Calu3 (cell line): ENCODE data around the gene QRSL1. TPM values are rescaled to one million over a fixed set of nuclear protein-coding genes. Genes with fewer than 3 reads are reported as not detected.

Source experiments
- BruUV-seq: library from RNA; stranded (reverse); fragments of 400-500 nt; replicated peaks from 2 replicates; lab custom pipeline; 2021; lab: Mats Ljungman, UMichigan
- CTCF ChIA-PET: fragments of 300-600 bp; sonication (Branson Sonifier 250); formaldehyde crosslinking; loops from one replicate; lab custom pipeline; 2022; ENCODE audit warnings: antibody characterized with exemption; lab: Charles Lee
- DNase-seq: peaks from one replicate; pipeline ENCODE4 v3.0.0; 2022
- H3K27ac Mint-ChIP-seq: one replicate; pipeline ENCODE4 v1.8.0; 2022; ENCODE audit warnings: mixed read lengths; ENCODE audit not compliant: unreplicated experiment
- H3K27me3 Mint-ChIP-seq: one replicate; pipeline ENCODE4 v1.8.0; 2022; ENCODE audit warnings: mixed read lengths; ENCODE audit not compliant: unreplicated experiment
- H3K36me3 Mint-ChIP-seq: one replicate; pipeline ENCODE4 v1.8.0; 2022; ENCODE audit warnings: mild to moderate bottlenecking, moderate library complexity, mixed read lengths; ENCODE audit not compliant: insufficient read depth, unreplicated experiment
- H3K4me1 Mint-ChIP-seq: one replicate; pipeline ENCODE4 v1.8.0; 2022; ENCODE audit warnings: mild to moderate bottlenecking, low read depth, mixed read lengths; ENCODE audit not compliant: unreplicated experiment
- H3K4me3 Mint-ChIP-seq: one replicate; pipeline ENCODE4 v1.8.0; 2022; ENCODE audit warnings: mild to moderate bottlenecking, low read depth, moderate library complexity, mixed read lengths; ENCODE audit not compliant: unreplicated experiment
- H3K9me3 Mint-ChIP-seq: one replicate; pipeline ENCODE4 v1.8.0; 2022; ENCODE audit warnings: low read depth, mixed read lengths; ENCODE audit not compliant: unreplicated experiment
- CTCF ChIP-seq: fragments of 200-600 bp; IDR thresholded peaks from one replicate; pipeline ENCODE4 v1.8.0; 2022; ENCODE audit warnings: antibody characterized with exemption; ENCODE audit not compliant: unreplicated experiment
- intact Hi-C: fragments of 100-400 bp; cut with micrococcal nuclease; formaldehyde crosslinking; loops from one replicate; pipeline ENCODE4 v1.10.0; 2022; ENCODE audit not compliant: unreplicated experiment
- total RNA-seq: library from RNA; stranded (reverse); gene quantifications from 2 replicates; pipeline ENCODE4 v1.2.3, GENCODE V29; 2022

QRSL1 gene
- total RNA-seq, 1 experiment from 2014 or later = 27.7 TPM

DNA sequence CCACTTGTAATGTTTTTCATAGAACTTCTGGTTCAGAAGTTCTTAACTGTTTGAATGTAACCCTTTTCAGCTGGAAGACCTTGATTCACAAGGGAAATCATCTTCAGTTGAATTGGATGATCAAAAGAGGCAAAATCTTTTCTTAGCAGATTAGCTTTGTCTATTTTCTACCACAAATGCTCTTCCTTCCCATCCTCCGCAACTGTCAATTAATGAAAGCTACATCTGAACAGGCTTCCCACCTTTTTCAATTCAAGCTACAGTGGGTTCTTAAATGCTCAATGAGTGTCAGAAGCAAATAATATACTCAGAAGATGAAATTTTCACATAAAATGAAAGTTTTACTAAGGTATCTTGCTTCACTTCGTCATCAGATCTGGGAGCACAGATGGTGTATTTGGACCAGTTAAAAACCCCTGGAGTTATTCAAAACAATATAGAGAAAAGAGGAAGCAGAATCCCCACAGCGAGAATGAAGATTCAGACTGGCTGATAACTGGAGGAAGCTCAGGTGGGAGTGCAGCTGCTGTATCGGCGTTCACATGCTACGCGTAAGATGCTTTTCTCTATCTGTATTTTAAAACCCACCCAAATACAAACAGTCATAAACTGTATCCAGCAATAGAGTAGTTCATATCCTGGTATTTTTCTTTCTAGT lies 19.4 kb downstream of the QRSL1 start:
- Mint-ChIP-seq H3K4me1 (no peaks in the 10 kb centered on the region), H3K36me3 (peaks cover 21% of the 10 kb centered on the region), H3K27me3 (no peaks in the 10 kb centered on the region), H3K4me3 (no peak overlapping the region), H3K9me3 (no peaks in the 10 kb centered on the region), H3K27ac (no peak overlapping the region)
- no TSS peak for BruUV-seq
- intact Hi-C loops = no loop called here
- CTCF ChIA-PET = no interaction called here
- no peak for TF ChIP-seq CTCF
- no peak for DNase-seq

GRCh38 chr6:106658469-106658868 lies 29.1 kb downstream of the QRSL1 start:
- Mint-ChIP-seq H3K4me1 (no peaks in the 10 kb centered on the region), H3K4me3 (no peak overlapping the region), H3K27ac (no peak overlapping the region), H3K9me3 (peaks cover 9% of the 10 kb centered on the region), H3K27me3 (no peaks in the 10 kb centered on the region), H3K36me3 (peaks cover 32% of the 10 kb centered on the region)
- CTCF ChIA-PET = no interaction called here
- TF ChIP-seq CTCF = no peak
- intact Hi-C loops = no loop called here
- no TSS peak for BruUV-seq
- no peak for DNase-seq

GRCh38 chr6:106659859-106660258 lies 30.5 kb downstream of the QRSL1 start:
- no peak for TF ChIP-seq CTCF
- Mint-ChIP-seq H3K27me3 (no peaks in the 10 kb centered on the region), H3K4me1 (no peaks in the 10 kb centered on the region), H3K4me3 (no peak overlapping the region), H3K36me3 (peaks cover 29% of the 10 kb centered on the region), H3K27ac (no peak overlapping the region), H3K9me3 (peaks cover 9% of the 10 kb centered on the region)
- intact Hi-C loops = no loop called here
- CTCF ChIA-PET = interaction anchor here (0.6 to 0.7 kb wide), 2 partner anchors 50 to 262 kb away, joined by 3 read pairs; no protein-coding TSS in a partner anchor
- no TSS peak for BruUV-seq
- DNase-seq = no peak

DNA sequence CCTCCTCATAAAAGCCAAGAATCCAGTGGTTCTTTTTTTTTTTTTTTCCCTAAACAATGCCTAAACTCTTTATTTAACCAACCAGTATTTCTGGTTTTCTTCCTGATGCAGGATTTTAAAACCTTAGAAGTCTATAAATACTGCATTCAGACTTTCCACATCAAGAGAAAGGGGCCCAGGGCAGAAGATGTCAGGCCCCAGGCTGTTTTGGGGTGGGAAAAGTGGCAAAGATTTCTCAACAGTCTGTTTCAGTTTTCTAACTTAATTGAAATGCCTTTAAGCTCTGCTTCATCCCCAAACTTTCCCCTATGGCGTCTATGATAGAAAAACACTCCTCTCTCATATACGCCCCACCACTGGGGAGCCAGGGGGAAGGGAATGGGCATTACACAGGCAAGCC lies 33.1 kb downstream of the QRSL1 start:
- no peaks in the 10 kb centered on the region for H3K27me3 Mint-ChIP-seq
- CTCF ChIA-PET = no interaction called here

More for the DNA sequence above, 33.1 kb downstream of the QRSL1 start:
- intact Hi-C loops = no loop called here
- DNase-seq = no peak
- no TSS peak for BruUV-seq
- Mint-ChIP-seq H3K9me3 (peaks cover 6% of the 10 kb centered on the region), H3K36me3 (peaks cover 25% of the 10 kb centered on the region), H3K27ac (no peak overlapping the region), H3K4me3 (no peak overlapping the region), H3K4me1 (no peaks in the 10 kb centered on the region)
- TF ChIP-seq CTCF = no peak
